ENCODE data around the gene FBXL20.

The FBXL20 gene

GRCh38 chr17:39405436-39405835 lies 4.0 kb upstream of the FBXL20 start:
- H3K4me1 ChIP-seq (ENCODE audit: control insufficient read depth, insufficient read depth, low read length) = peaks cover 24% of the 10 kb centered on the region
- peaks cover 42% of the 10 kb centered on the region for H3K36me3 ChIP-seq (ENCODE audit: insufficient read depth, low read length)
- H3K27me3 ChIP-seq (ENCODE audit: control insufficient read depth, insufficient read depth, low read length) = no peaks in the 10 kb centered on the region
- H3K4me3 ChIP-seq (ENCODE audit: low read length) = no peak overlapping the region
- H3K4me2 ChIP-seq (ENCODE audit: low read length) = no peak overlapping the region
- H3K9me3 ChIP-seq (replicated peaks; ENCODE audit: low read length) = no peaks in the 10 kb centered on the region
- H3K9ac ChIP-seq (ENCODE audit: low read depth, low read length) = peak overlapping the region; percentile 38

GRCh38 chr17:39404542-39405378 lies 3.3 kb upstream of the FBXL20 start:
- peaks cover 35% of the 10 kb centered on the region for H3K36me3 ChIP-seq (ENCODE audit: insufficient read depth, low read length)
- peaks cover 31% of the 10 kb centered on the region for H3K4me1 ChIP-seq (ENCODE audit: control insufficient read depth, insufficient read depth, low read length)
- no peaks in the 10 kb centered on the region for H3K27me3 ChIP-seq (ENCODE audit: control insufficient read depth, insufficient read depth, low read length)
- H3K9ac ChIP-seq (ENCODE audit: low read depth, low read length) = peak overlapping the region; percentile 38
- H3K4me3 ChIP-seq (ENCODE audit: low read length) = no peak overlapping the region
- no peaks in the 10 kb centered on the region for H3K9me3 ChIP-seq (replicated peaks; ENCODE audit: low read length)
- H3K4me2 ChIP-seq (ENCODE audit: low read length) = peak overlapping the region; percentile 58

GRCh38 chr17:39402890-39403605 lies 1.6 kb upstream of the FBXL20 start:
- Histone ChIP-seq H3K9ac (ENCODE audit: low read depth, low read length) (no peak overlapping the region), H3K36me3 (ENCODE audit: insufficient read depth, low read length) (peaks cover 18% of the 10 kb centered on the region), H3K9me3 (replicated peaks; ENCODE audit: low read length) (no peaks in the 10 kb centered on the region), H3K4me1 (ENCODE audit: control insufficient read depth, insufficient read depth, low read length) (peaks cover 32% of the 10 kb centered on the region), H3K4me3 (ENCODE audit: low read length) (no peak overlapping the region), H3K4me2 (ENCODE audit: low read length) (peak overlapping the region; percentile 61), H3K27me3 (ENCODE audit: control insufficient read depth, insufficient read depth, low read length) (no peaks in the 10 kb centered on the region)

GRCh38 chr17:39402244-39402889 lies 941 bp upstream of the FBXL20 start:
- Histone ChIP-seq H3K4me2 (ENCODE audit: low read length) (peak overlapping the region; percentile 96), H3K9ac (ENCODE audit: low read depth, low read length) (peak overlapping the region; percentile 90), H3K4me3 (ENCODE audit: low read length) (peak overlapping the region; percentile 99), H3K4me1 (ENCODE audit: control insufficient read depth, insufficient read depth, low read length) (peaks cover 32% of the 10 kb centered on the region), H3K9me3 (replicated peaks; ENCODE audit: low read length) (no peaks in the 10 kb centered on the region), H3K27me3 (ENCODE audit: control insufficient read depth, insufficient read depth, low read length) (no peaks in the 10 kb centered on the region), H3K36me3 (ENCODE audit: insufficient read depth, low read length) (peaks cover 11% of the 10 kb centered on the region)

- H3K9me3 ChIP-seq (replicated peaks; ENCODE audit: low read length) = no peaks in the 10 kb centered on the region
- H3K27me3 ChIP-seq (ENCODE audit: control insufficient read depth, insufficient read depth, low read length) = no peaks in the 10 kb centered on the region
- H3K4me2 ChIP-seq (ENCODE audit: low read length) = peak overlapping the region; percentile 96
- peak overlapping the region; percentile 90 for H3K9ac ChIP-seq (ENCODE audit: low read depth, low read length)
- peaks cover 27% of the 10 kb centered on the region for H3K4me1 ChIP-seq (ENCODE audit: control insufficient read depth, insufficient read depth, low read length)
- peak overlapping the region; percentile 99 for H3K4me3 ChIP-seq (ENCODE audit: low read length)
- H3K36me3 ChIP-seq (ENCODE audit: insufficient read depth, low read length) = peaks cover 2% of the 10 kb centered on the region
Observed at GRCh38 chr17:39400547-39401411, 647 bp downstream of the FBXL20 start.

GRCh38 chr17:39399791-39400190 lies 1.6 kb downstream of the FBXL20 start:
- H3K27me3 ChIP-seq (ENCODE audit: control insufficient read depth, insufficient read depth, low read length) = no peaks in the 10 kb centered on the region
- H3K4me3 ChIP-seq (ENCODE audit: low read length) = peak overlapping the region; percentile 99
- H3K4me2 ChIP-seq (ENCODE audit: low read length) = peak overlapping the region; percentile 96
- H3K9me3 ChIP-seq (replicated peaks; ENCODE audit: low read length) = no peaks in the 10 kb centered on the region
- peak overlapping the region; percentile 90 for H3K9ac ChIP-seq (ENCODE audit: low read depth, low read length)
- peaks cover 17% of the 10 kb centered on the region for H3K4me1 ChIP-seq (ENCODE audit: control insufficient read depth, insufficient read depth, low read length)
- no peaks in the 10 kb centered on the region for H3K36me3 ChIP-seq (ENCODE audit: insufficient read depth, low read length)

GRCh38 chr17:39393736-39394135 lies 7.7 kb downstream of the FBXL20 start:
- no peak overlapping the region for H3K4me2 ChIP-seq (ENCODE audit: low read length)
- H3K4me3 ChIP-seq (ENCODE audit: low read length) = no peak overlapping the region
- H3K4me1 ChIP-seq (ENCODE audit: control insufficient read depth, insufficient read depth, low read length) = no peaks in the 10 kb centered on the region
- no peaks in the 10 kb centered on the region for H3K36me3 ChIP-seq (ENCODE audit: insufficient read depth, low read length)
- H3K9ac ChIP-seq (ENCODE audit: low read depth, low read length) = no peak overlapping the region
- H3K27me3 ChIP-seq (ENCODE audit: control insufficient read depth, insufficient read depth, low read length) = no peaks in the 10 kb centered on the region
- no peaks in the 10 kb centered on the region for H3K9me3 ChIP-seq (replicated peaks; ENCODE audit: low read length)

- Histone ChIP-seq H3K4me1 (ENCODE audit: control insufficient read depth, insufficient read depth, low read length) (no peaks in the 10 kb centered on the region), H3K4me3 (ENCODE audit: low read length) (no peak overlapping the region), H3K4me2 (ENCODE audit: low read length) (no peak overlapping the region), H3K27me3 (ENCODE audit: control insufficient read depth, insufficient read depth, low read length) (no peaks in the 10 kb centered on the region), H3K9me3 (replicated peaks; ENCODE audit: low read length) (no peaks in the 10 kb centered on the region), H3K36me3 (ENCODE audit: insufficient read depth, low read length) (no peaks in the 10 kb centered on the region), H3K9ac (ENCODE audit: low read depth, low read length) (no peak overlapping the region)
Observed at GRCh38 chr17:39391448-39391847, 10.0 kb downstream of the FBXL20 start.

- Histone ChIP-seq H3K4me3 (ENCODE audit: low read length) (no peak overlapping the region), H3K36me3 (ENCODE audit: insufficient read depth, low read length) (no peaks in the 10 kb centered on the region), H3K9ac (ENCODE audit: low read depth, low read length) (no peak overlapping the region), H3K9me3 (replicated peaks; ENCODE audit: low read length) (no peaks in the 10 kb centered on the region), H3K4me1 (ENCODE audit: control insufficient read depth, insufficient read depth, low read length) (no peaks in the 10 kb centered on the region), H3K4me2 (ENCODE audit: low read length) (no peak overlapping the region), H3K27me3 (ENCODE audit: control insufficient read depth, insufficient read depth, low read length) (no peaks in the 10 kb centered on the region)
Observed at GRCh38 chr17:39385040-39385439, 16.4 kb downstream of the FBXL20 start.

- H3K4me2 ChIP-seq (ENCODE audit: low read length) = no peak overlapping the region
- H3K4me1 ChIP-seq (ENCODE audit: control insufficient read depth, insufficient read depth, low read length) = no peaks in the 10 kb centered on the region
- H3K9me3 ChIP-seq (replicated peaks; ENCODE audit: low read length) = no peaks in the 10 kb centered on the region
- no peak overlapping the region for H3K4me3 ChIP-seq (ENCODE audit: low read length)
- no peaks in the 10 kb centered on the region for H3K27me3 ChIP-seq (ENCODE audit: control insufficient read depth, insufficient read depth, low read length)
- no peaks in the 10 kb centered on the region for H3K36me3 ChIP-seq (ENCODE audit: insufficient read depth, low read length)
- no peak overlapping the region for H3K9ac ChIP-seq (ENCODE audit: low read depth, low read length)
Observed at GRCh38 chr17:39380144-39380543, 21.3 kb downstream of the FBXL20 start.

- Histone ChIP-seq H3K4me2 (ENCODE audit: low read length) (no peak overlapping the region), H3K9me3 (replicated peaks; ENCODE audit: low read length) (no peaks in the 10 kb centered on the region), H3K4me3 (ENCODE audit: low read length) (no peak overlapping the region), H3K27me3 (ENCODE audit: control insufficient read depth, insufficient read depth, low read length) (no peaks in the 10 kb centered on the region), H3K36me3 (ENCODE audit: insufficient read depth, low read length) (no peaks in the 10 kb centered on the region), H3K9ac (ENCODE audit: low read depth, low read length) (no peak overlapping the region), H3K4me1 (ENCODE audit: control insufficient read depth, insufficient read depth, low read length) (no peaks in the 10 kb centered on the region)
Observed at GRCh38 chr17:39376434-39376833, 25.0 kb downstream of the FBXL20 start.

Data from skeletal muscle satellite cell (primary cell).